HCT116 (cell line): Measurements from ENCODE around the gene LPA. TPM values are rescaled to one million over a fixed set of nuclear protein-coding genes. Genes with fewer than 3 reads are reported as not detected.

Experiments
- ATAC-seq: fragments of 200-7000 bp; cut with Tn5 transposase; 2 replicates; pipeline ENCODE4 v1.9.1; 2020; ENCODE audit warnings: mild to moderate bottlenecking, moderate library complexity
- BruUV-seq: library from RNA; stranded (reverse); fragments of 400-500 nt; replicated peaks from 2 replicates; lab custom pipeline; 2021; lab: Mats Ljungman, UMichigan
- CTCF ChIA-PET: fragments of 300-600 bp; sonication (Branson Sonifier 250); formaldehyde crosslinking; loops from one replicate; lab custom pipeline; 2021; ENCODE audit warnings: antibody characterized with exemption; lab: Charles Lee
- POLR2A ChIA-PET: fragments of 300-600, 350-600 bp; sonication (Branson Sonifier 250); formaldehyde crosslinking; loops from one replicate; lab custom pipeline; 2021; ENCODE audit warnings: antibody characterized with exemption; lab: Charles Lee
- RAD21 ChIA-PET, 2 experiments: fragments of 300-600 bp; sonication (Branson Sonifier 250); formaldehyde crosslinking; loops; one replicate each; lab custom pipeline; 2023; ENCODE audit warnings: low total read pairs in 2 of 2; ENCODE audit not compliant: uncharacterized antibody in 2 of 2, unreplicated experiment in 2 of 2, low non-redundant PET in 1 of 2; lab: Charles Lee
- DNase-seq: peaks from one replicate; pipeline ENCODE4 v3.0.0-alpha.2; 2010; ENCODE audit warnings: low read depth, low spot score
- H2AFZ ChIP-seq: fragments of 200-600 bp; shearing (Covaris generic), sonication (generic); 2 replicates; pipeline ENCODE4 v1.6.1; 2017; ENCODE audit warnings: low read depth, mixed run types, mixed read lengths, antibody characterized with exemption, low read length; ENCODE audit not compliant: poor library complexity, severe bottlenecking
- H3K27ac ChIP-seq: 2 replicates; pipeline ENCODE4 v1.5.1; 2012; ENCODE audit warnings: low read depth, low read length
- H3K27me3 ChIP-seq: fragments of 200-600 bp; sonication (generic); 2 replicates; pipeline ENCODE4 v1.6.1; 2016; ENCODE audit warnings: mixed run types, low read length, mixed read lengths; ENCODE audit not compliant: insufficient read depth
- H3K36me3 ChIP-seq, 2 experiments: fragments of 200-500 bp in 1 of 2; fragments of 200-600 bp in 1 of 2; sonication (Bioruptor generic) in 1 of 2; sonication (generic) in 1 of 2; 2 replicates each; pipeline versions ENCODE4 v1.5.1 to v1.6.1; 2014 to 2016; ENCODE audit warnings: low read length in 2 of 2, inconsistent platforms in 1 of 2, mixed read lengths in 1 of 2, mixed run types in 1 of 2; ENCODE audit not compliant: insufficient read depth in 2 of 2, control insufficient read depth in 1 of 2
- H3K4me1 ChIP-seq, 2 experiments: fragments of 200-600 bp in 1 of 2; sonication (generic) in 1 of 2; 2 replicates each; pipeline versions ENCODE4 v1.5.1 to v1.6.1; 2012 to 2017; ENCODE audit warnings: low read length in 2 of 2, inconsistent platforms in 1 of 2, mild to moderate bottlenecking in 1 of 2, mixed read lengths in 1 of 2, mixed run types in 1 of 2, moderate library complexity in 1 of 2; ENCODE audit not compliant: insufficient read depth in 2 of 2, control insufficient read depth in 1 of 2
- H3K4me2 ChIP-seq: fragments of 200-600 bp; sonication (generic); 2 replicates; pipeline ENCODE4 v1.6.1; 2017; ENCODE audit warnings: mixed run types, low read length, mixed read lengths
- H3K4me3 ChIP-seq, 2 experiments: fragments of 200-600 bp in 1 of 2; sonication (generic) in 1 of 2; replicated peaks in 1 of 2; 2 replicates each; pipeline ENCODE4 v1.5.1; 2011 to 2016; ENCODE audit warnings: low read length in 2 of 2, control low read depth in 1 of 2, low read depth in 1 of 2, mild to moderate bottlenecking in 1 of 2, mixed read lengths in 1 of 2, mixed run types in 1 of 2
- H3K79me2 ChIP-seq: fragments of 200-600 bp; sonication (generic); 2 replicates; pipeline ENCODE4 v1.6.1; 2017; ENCODE audit warnings: mild to moderate bottlenecking, mixed run types, low read length, moderate library complexity, mixed read lengths; ENCODE audit not compliant: insufficient read depth
- H3K9ac ChIP-seq: fragments of 200-600 bp; sonication (generic); 2 replicates; pipeline ENCODE4 v1.6.1; 2016; ENCODE audit warnings: low read length, mixed read lengths
- H3K9me2 ChIP-seq: fragments of 200-600 bp; sonication (generic), shearing (Covaris generic); 2 replicates; pipeline ENCODE4 v1.6.1; 2017; ENCODE audit warnings: mixed run types, mild to moderate bottlenecking, moderate library complexity; ENCODE audit not compliant: insufficient read depth
- H3K9me3 ChIP-seq, 2 experiments: fragments of 200-500 bp in 1 of 2; fragments of 200-600 bp in 1 of 2; sonication (Bioruptor generic) in 1 of 2; sonication (generic) in 1 of 2; 2 replicates each; pipeline ENCODE4 v1.6.1; 2014 to 2017; ENCODE audit warnings: low read length in 2 of 2, mixed read lengths in 2 of 2, inconsistent platforms in 1 of 2, low read depth in 1 of 2, mild to moderate bottlenecking in 1 of 2, mixed run types in 1 of 2, moderate library complexity in 1 of 2; ENCODE audit not compliant: control insufficient read depth in 1 of 2, insufficient read depth in 1 of 2
- H4K20me1 ChIP-seq: fragments of 200-600 bp; sonication (generic), shearing (Covaris generic); 2 replicates; pipeline ENCODE4 v1.6.1; 2017; ENCODE audit warnings: mixed run types, mild to moderate bottlenecking, moderate library complexity; ENCODE audit not compliant: insufficient read depth
- ATF3 ChIP-seq: IDR thresholded peaks from 2 replicates; pipeline ENCODE4 v1.6.1; 2012
- CBX3 ChIP-seq: IDR thresholded peaks from 2 replicates; pipeline ENCODE4 v1.6.1; 2012; ENCODE audit warnings: low read depth
- CEBPB ChIP-seq: IDR thresholded peaks from 2 replicates; pipeline ENCODE4 v1.6.1; 2012; ENCODE audit warnings: low read depth
- CTCF ChIP-seq, 3 experiments: fragments of 200-600 bp in 1 of 3; sonication (generic) in 1 of 3; IDR thresholded peaks in 2 of 3; conservative IDR thresholded peaks in 1 of 3; 2 replicates each; pipeline ENCODE4 v1.5.1; 2012 to 2017; ENCODE audit warnings: low read depth in 2 of 3, low read length in 2 of 3, antibody characterized with exemption in 1 of 3, borderline replicate concordance in 1 of 3, control low read depth in 1 of 3, mild to moderate bottlenecking in 1 of 3, mixed read lengths in 1 of 3, mixed run types in 1 of 3, moderate library complexity in 1 of 3; ENCODE audit not compliant: insufficient read depth in 1 of 3
- ELF1 ChIP-seq: IDR thresholded peaks from 2 replicates; pipeline ENCODE4 v1.6.1; 2012; ENCODE audit warnings: low read depth, borderline replicate concordance
- FOSL1 ChIP-seq: IDR thresholded peaks from 2 replicates; pipeline ENCODE4 v1.6.1; 2012; ENCODE audit warnings: low read depth
- JUND ChIP-seq: IDR thresholded peaks from 2 replicates; pipeline ENCODE4 v1.6.1; 2012
- MAX ChIP-seq: IDR thresholded peaks from 2 replicates; pipeline ENCODE4 v1.6.1; 2012
- POLR2A ChIP-seq: IDR thresholded peaks from 2 replicates; pipeline ENCODE4 v1.7.0; 2011; ENCODE audit warnings: borderline replicate concordance; ENCODE audit not compliant: insufficient read depth, insufficient read length; ENCODE audit errors: extremely low read depth
- POLR2AphosphoS5 ChIP-seq: IDR thresholded peaks from 2 replicates; pipeline ENCODE4 v1.6.1; 2011; ENCODE audit warnings: mild to moderate bottlenecking, low read depth, low read length, moderate library complexity
- SIN3A ChIP-seq: IDR thresholded peaks from 2 replicates; pipeline ENCODE4 v1.6.1; 2012; ENCODE audit warnings: low read depth
- SP1 ChIP-seq: IDR thresholded peaks from 2 replicates; pipeline ENCODE4 v1.6.1; 2012; ENCODE audit warnings: low read depth
- TCF7L2 ChIP-seq: IDR thresholded peaks from 2 replicates; pipeline ENCODE4 v1.7.0; 2011; ENCODE audit warnings: borderline replicate concordance, inconsistent platforms; ENCODE audit not compliant: insufficient read depth, insufficient read length; ENCODE audit errors: extremely low read depth
- YY1 ChIP-seq: IDR thresholded peaks from 2 replicates; pipeline ENCODE4 v1.6.1; 2011; ENCODE audit warnings: low read length, low read depth, moderate library complexity, mild to moderate bottlenecking; ENCODE audit not compliant: insufficient replicate concordance; ENCODE audit errors: extremely low read depth
- ZBTB33 ChIP-seq: IDR thresholded peaks from 2 replicates; pipeline ENCODE4 v1.6.1; 2011; ENCODE audit warnings: mild to moderate bottlenecking, low read length, moderate library complexity; ENCODE audit not compliant: insufficient replicate concordance; ENCODE audit errors: extremely low read depth
- ZFX ChIP-seq: fragments of 450-650 bp; IDR thresholded peaks from 2 replicates; pipeline ENCODE4 v1.6.1; 2017
- ZNF274 ChIP-seq: fragments of 200-500 bp; sonication (Bioruptor generic); IDR thresholded peaks from 2 replicates; pipeline ENCODE4 v1.6.1; 2014; ENCODE audit warnings: mild to moderate bottlenecking, low read depth, low read length, inconsistent platforms
- intact Hi-C: fragments of 100-400 bp; cut with micrococcal nuclease; formaldehyde crosslinking; loops from 2 replicates; pipeline ENCODE4 v1.10.0; 2022
- total RNA-seq: library from RNA; stranded (reverse); gene quantifications from one replicate; pipeline ENCODE4 v1.2.1, GENCODE V29; 2021; ENCODE audit not compliant: unreplicated experiment

Gene LPA
- total RNA-seq, 1 experiment from 2014 or later, result not detected

GRCh38 chr6:160519603-160520042 is 144.5 kb downstream of the LPA start:
- H2AFZ ChIP-seq, result no peak overlapping the region
- no TSS peak for BruUV-seq
- H3K9ac ChIP-seq, result no peak overlapping the region
- no peaks in the 10 kb centered on the region for H4K20me1 ChIP-seq
- no peaks in the 10 kb centered on the region for H3K9me3 ChIP-seq
- RAD21 ChIA-PET, result no interaction called here
- DNase-seq (peak; percentile 22), ATAC-seq (peak; percentile 98)
- H3K79me2 ChIP-seq, result no peaks in the 10 kb centered on the region
- H3K9me2 ChIP-seq, result no peaks in the 10 kb centered on the region
- H3K36me3 ChIP-seq, result no peaks in the 10 kb centered on the region
- TF ChIP-seq MAX, result no peak
- TF ChIP-seq CTCF (IDR thresholded peaks at IDR 0.05 in 2 of 3, conservative IDR thresholded peaks at IDR 0.05 in 1 of 3; ENCODE audit: borderline replicate concordance in 1 of 3, insufficient read depth in 1 of 3, low read depth in 2 of 3, low read length in 2 of 3), result peak in 1 of 3 experiments; percentile 86; a peak in 4 of 6 replicates
- intact Hi-C loops, result loop anchor here (1.0 to 2.0 kb wide), 3 partner anchors 15 to 855 kb away; no protein-coding TSS in a partner anchor
- no peak overlapping the region for H3K4me3 ChIP-seq
- 0 out of 2 replicates have a peak, but pooled peaks cover 3% of the 10 kb centered on the region for H3K27me3 ChIP-seq
- H3K4me2 ChIP-seq, result no peak overlapping the region
- CTCF ChIA-PET, result interaction anchor here (0.8 to 1.1 kb wide), 4 partner anchors 14 to 656 kb away, joined by 3 to 10 read pairs (median 7); no protein-coding TSS in a partner anchor
- POLR2A ChIA-PET, result no interaction called here
- no peak overlapping the region for H3K27ac ChIP-seq
- no peaks in the 10 kb centered on the region for H3K4me1 ChIP-seq

GRCh38 chr6:160519133-160519532 is 144.9 kb downstream of the LPA start:
- BruUV-seq, result no TSS peak
- Histone ChIP-seq H3K4me3 (no peak overlapping the region), H4K20me1 (no peaks in the 10 kb centered on the region), H3K36me3 (no peaks in the 10 kb centered on the region), H2AFZ (no peak overlapping the region), H3K4me2 (no peak overlapping the region), H3K27me3 (0 out of 2 replicates have a peak, but pooled peaks cover 3% of the 10 kb centered on the region), H3K4me1 (no peaks in the 10 kb centered on the region), H3K9ac (no peak overlapping the region), H3K27ac (no peak overlapping the region), H3K9me3 (no peaks in the 10 kb centered on the region), H3K9me2 (no peaks in the 10 kb centered on the region), H3K79me2 (no peaks in the 10 kb centered on the region)
- RAD21 ChIA-PET, result no interaction called here
- intact Hi-C loops, result no loop called here
- CTCF ChIA-PET, result interaction anchor here (0.8 to 1.1 kb wide), 4 partner anchors 15 to 656 kb away, joined by 3 to 10 read pairs (median 7); no protein-coding TSS in a partner anchor
- POLR2A ChIA-PET, result no interaction called here
- ATAC-seq, result no peak
- DNase-seq, result no peak
- TF ChIP-seq POLR2A (no peak), FOSL1 (no peak), YY1 (no peak), ELF1 (no peak), ZFX (no peak), SP1 (no peak), ZBTB33 (no peak), SIN3A (no peak), ATF3 (no peak), TCF7L2 (no peak), CEBPB (no peak), POLR2AphosphoS5 (no peak), CBX3 (no peak), ZNF274 (no peak), JUND (no peak)
